T-cell (primary cell): ENCODE results near the gene NKRF. TPM values are rescaled to one million over a fixed set of nuclear protein-coding genes. Genes with fewer than 3 reads are reported as not detected.

Experiments used
- ATAC-seq, 4 experiments: fragments of 200-7000 bp in 3 of 4; fragments of 150-1000 bp in 1 of 4; cut with Tn5 transposase; replicated peaks in 1 of 4; 1 replicate in 3 of 4; 2 replicates in 1 of 4; pipeline ENCODE4 v1.10.0; 2021; ENCODE audit warnings: moderate library complexity in 3 of 4, mild to moderate bottlenecking in 2 of 4, moderate number of reproducible peaks in 1 of 4
- CTCF ChIA-PET, 2 donors: fragments of 300-600 bp; sonication (Branson Sonifier 250); formaldehyde crosslinking; loops; one replicate each; lab custom pipeline; 2022; ENCODE audit warnings: antibody characterized with exemption in 2 of 2; lab: Charles Lee
- POLR2A ChIA-PET, 2 donors: fragments of 300-600 bp; sonication (Branson Sonifier 250); formaldehyde crosslinking; loops; one replicate each; lab custom pipeline; 2022; ENCODE audit warnings: antibody characterized with exemption in 2 of 2; lab: Charles Lee
- DNase-seq, 35 experiments: peaks; one replicate each; pipeline versions ENCODE4 v3.0.0 to v3.0.0-alpha.2; 2013 to 2023
- H3K27ac ChIP-seq: one replicate; pipeline ENCODE4 v1.5.1; 2013; ENCODE audit warnings: low read length
- H3K27me3 ChIP-seq, 2 experiments: replicated peaks in 1 of 2; 1 replicate in 1 of 2; 2 replicates in 1 of 2; pipeline versions ENCODE4 v1.6.1 to v1.7.0; 2013; ENCODE audit warnings: low read length in 1 of 2, mixed read lengths in 1 of 2; ENCODE audit not compliant: control insufficient read depth in 2 of 2, insufficient read depth in 2 of 2; ENCODE audit errors: extremely low read depth in 1 of 2
- H3K36me3 ChIP-seq, 2 donors: 1 replicate in 1 of 2; 2 replicates in 1 of 2; pipeline versions ENCODE4 v1.6.1 to v1.7.0; 2013; ENCODE audit warnings: low read length in 1 of 2; ENCODE audit not compliant: control insufficient read depth in 2 of 2, insufficient read depth in 1 of 2; ENCODE audit errors: extremely low read depth in 1 of 2
- H3K4me1 ChIP-seq, 2 experiments: 1 replicate in 1 of 2; 2 replicates in 1 of 2; pipeline versions ENCODE4 v1.6.1 to v1.7.0; 2013; ENCODE audit warnings: low read length in 2 of 2, mixed read lengths in 1 of 2; ENCODE audit not compliant: insufficient read depth in 2 of 2, control insufficient read depth in 1 of 2; ENCODE audit errors: extremely low read depth in 1 of 2
- H3K4me3 ChIP-seq, 2 donors: 1 replicate in 1 of 2; 2 replicates in 1 of 2; pipeline versions ENCODE4 v1.5.1 to v1.7.0; 2013; ENCODE audit warnings: mild to moderate bottlenecking in 2 of 2, low read length in 1 of 2, moderate library complexity in 1 of 2; ENCODE audit not compliant: control insufficient read depth in 1 of 2; ENCODE audit errors: extremely low read depth in 1 of 2
- H3K9me3 ChIP-seq: 2 replicates; pipeline ENCODE4 v1.7.0; 2013
- H3K27ac Mint-ChIP-seq, 2 donors: one replicate each; pipeline ENCODE4 v1.8.0; 2020 to 2021; ENCODE audit warnings: mild to moderate bottlenecking in 2 of 2, mixed read lengths in 2 of 2
- H3K27me3 Mint-ChIP-seq, 2 donors: one replicate each; pipeline ENCODE4 v1.8.0; 2021 to 2022; ENCODE audit warnings: mixed read lengths in 2 of 2
- H3K36me3 Mint-ChIP-seq: one replicate; pipeline ENCODE4 v1.8.0; 2021; ENCODE audit warnings: mixed read lengths
- H3K4me1 Mint-ChIP-seq, 3 donors: one replicate each; pipeline ENCODE4 v1.8.0; 2020 to 2022; ENCODE audit warnings: mixed read lengths in 3 of 3, mild to moderate bottlenecking in 1 of 3
- H3K4me3 Mint-ChIP-seq, 3 donors: one replicate each; pipeline ENCODE4 v1.8.0; 2020 to 2022; ENCODE audit warnings: mild to moderate bottlenecking in 3 of 3, mixed read lengths in 3 of 3, moderate library complexity in 3 of 3
- H3K9me3 Mint-ChIP-seq, 3 donors: one replicate each; pipeline ENCODE4 v1.8.0; 2020 to 2022; ENCODE audit warnings: mixed read lengths in 3 of 3
- WGBS: methylation state at CpG from one replicate; pipeline ENCODE4 v1.1.5; 2013; ENCODE audit warnings: missing lambda C conversion rate; ENCODE audit not compliant: insufficient coverage; 5-methylcytosine and 5-hydroxymethylcytosine counted together
- total RNA-seq, 35 experiments: library from RNA in 6 of 35; stranded (reverse) in 6 of 35; fragments of 120-200 nt in 1 of 35; gene quantifications; one replicate each; pipeline versions ENCODE4 v1.2.1 to v1.2.4 and lab custom pipeline; 2013 to 2026

Gene NKRF
- total RNA-seq, 5 donors from 2014 or later (not counting 1 experiment from before 2014, with no cell fraction given), result 13.0 to 14.2 (median 13.7) TPM

DNA sequence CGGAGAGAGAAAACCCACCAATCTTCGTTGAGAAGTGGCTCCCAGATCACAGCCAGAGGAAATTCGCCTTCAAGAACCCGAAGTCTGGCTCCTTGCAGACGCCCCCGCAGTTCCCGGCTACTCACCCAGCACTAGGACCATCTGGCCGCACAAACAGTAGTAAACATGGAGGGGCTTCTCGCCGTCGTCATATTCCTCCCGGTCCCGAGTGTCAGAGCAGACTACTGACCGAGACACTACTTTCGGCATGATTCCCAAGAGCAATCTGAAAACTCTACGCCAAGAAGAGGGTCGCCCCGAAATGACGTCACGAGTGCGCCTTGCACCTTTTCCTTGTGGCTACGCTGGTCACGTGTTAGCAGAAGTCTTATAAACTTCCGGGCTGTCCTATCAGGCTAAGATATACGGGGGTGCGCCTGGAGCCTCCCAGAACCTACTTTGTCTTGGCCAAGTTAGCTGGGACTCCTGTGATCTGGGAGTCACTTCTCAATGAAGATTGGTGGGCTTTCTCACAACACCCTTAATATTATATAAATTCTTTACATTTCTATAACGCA lies 41.0 kb downstream of the NKRF start, which contains the start of gene STEEP1:
TSS of gene STEEP1 (minus strand) at position 303 of the 557 bp plus-strand sequence. CDS start at position 249, 54 bp downstream.
- WGBS, result 0% methylated on average over 10 of the region's 27 CpGs
- ChIA-PET CTCF (no interaction called here), POLR2A (no interaction called here)
- Histone ChIP-seq H3K9me3 (no peaks in the 10 kb centered on the region), H3K36me3 (peaks cover 0 to 3% of the 10 kb centered on the region in 2 donors), H3K4me3 (peak within 1 kb of the TSS; percentile 70 to 75), H3K4me1 (peaks cover 2% of the 10 kb centered on the region in 2 experiments), H3K27ac (peak within 1 kb of the TSS; percentile 62), H3K27me3 (no peaks in the 10 kb centered on the region)
- ATAC-seq (peak; percentile 87 to 97 (median 94)), DNase-seq (peak; percentile 62 to 93 (median 85))
- Mint-ChIP-seq H3K9me3 (no peaks in the 10 kb centered on the region), H3K4me3 (peak within 1 kb of the TSS; percentile 82 to 94 (median 91)), H3K4me1 (peaks cover 13 to 25% (median 13%) of the 10 kb centered on the region in 3 donors), H3K36me3 (peaks cover 4% of the 10 kb centered on the region), H3K27me3 (no peaks in the 10 kb centered on the region), H3K27ac (peak within 1 kb of the TSS; percentile 83 to 91)

DNA sequence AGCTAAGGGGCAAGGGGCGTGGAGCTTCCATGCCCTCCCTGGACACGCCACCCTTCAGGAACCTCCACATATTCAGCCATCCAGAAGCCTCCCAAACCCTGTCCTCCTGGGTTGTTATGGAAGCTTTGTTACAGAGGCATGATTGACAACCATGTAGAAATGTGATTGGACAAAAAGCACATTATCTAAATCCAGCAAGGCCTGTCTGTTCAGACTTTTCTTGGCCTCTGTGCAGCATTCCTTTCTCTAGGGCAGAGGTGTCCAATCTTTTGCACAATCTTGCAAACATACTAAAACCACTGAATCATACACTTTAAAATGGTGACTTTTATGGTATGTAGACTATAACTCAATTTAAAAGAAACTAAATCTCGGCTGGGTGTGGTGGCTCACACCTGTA lies 53.7 kb downstream of the NKRF start:
- no peak for ATAC-seq
- no peaks in the 10 kb centered on the region for H3K27me3 ChIP-seq
- H3K27me3 Mint-ChIP-seq, result peaks cover 0 to 11% of the 10 kb centered on the region in 2 donors
- POLR2A ChIA-PET, result no interaction called here
- H3K27ac Mint-ChIP-seq, result no peak overlapping the region
- no peak overlapping the region for H3K4me3 ChIP-seq
- peaks cover 10% of the 10 kb centered on the region for H3K36me3 Mint-ChIP-seq
- WGBS, result no CpG with 5 or more reads among the region's 3 CpGs
- H3K4me3 Mint-ChIP-seq, result no peak overlapping the region
- no peaks in the 10 kb centered on the region for H3K9me3 Mint-ChIP-seq
- no peak overlapping the region for H3K27ac ChIP-seq
- no peaks in the 10 kb centered on the region for H3K4me1 ChIP-seq
- H3K9me3 ChIP-seq, result no peaks in the 10 kb centered on the region
- CTCF ChIA-PET, result interaction anchor here in 1 of 2 donors (0.5 kb wide), 1 partner anchor 23 kb away, joined by 5 read pairs; no protein-coding TSS in a partner anchor
- DNase-seq, result no peak
- peaks cover 13 to 17% (median 15%) of the 10 kb centered on the region in 3 donors for H3K4me1 Mint-ChIP-seq
- peaks cover 0 to 3% of the 10 kb centered on the region in 2 donors for H3K36me3 ChIP-seq

DNA sequence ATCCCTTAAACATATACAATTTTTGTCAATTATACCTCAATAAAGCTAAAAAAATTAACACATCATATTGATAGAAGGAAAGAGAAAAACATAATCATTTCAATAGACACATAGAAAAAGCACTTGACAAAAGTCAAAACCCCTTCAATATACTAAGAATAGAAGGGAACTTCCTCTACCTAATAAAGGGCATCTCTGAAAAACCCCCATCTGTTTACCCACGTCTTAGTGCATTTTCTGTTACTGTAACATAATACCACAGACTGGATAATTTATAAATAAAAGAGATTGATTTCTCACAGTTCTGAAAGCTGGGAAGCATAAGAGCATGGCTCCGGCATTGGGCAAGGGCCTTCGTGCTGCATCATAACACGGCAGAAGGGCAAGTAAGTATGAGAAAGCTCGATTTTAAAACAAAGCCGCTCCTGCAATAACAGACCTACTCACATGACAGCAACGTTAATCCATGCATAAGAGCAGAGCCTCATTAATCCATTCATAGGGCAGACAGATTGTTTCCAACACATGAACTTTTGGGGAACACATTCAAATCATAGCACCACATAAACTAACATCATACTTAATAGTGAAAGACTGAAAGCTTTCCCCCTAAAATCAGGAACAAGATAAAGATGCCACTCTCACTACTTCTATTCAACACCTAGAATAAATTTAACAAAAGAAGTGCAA lies 56.8 kb downstream of the NKRF start:
- H3K4me1 Mint-ChIP-seq, result peaks cover 13 to 15% (median 14%) of the 10 kb centered on the region in 3 donors
- CTCF ChIA-PET, result interaction anchor here (0.5 to 0.6 kb wide), 3 partner anchors 13 to 180 kb away, joined by 3 to 4 read pairs (median 3); no protein-coding TSS in a partner anchor

DNA sequence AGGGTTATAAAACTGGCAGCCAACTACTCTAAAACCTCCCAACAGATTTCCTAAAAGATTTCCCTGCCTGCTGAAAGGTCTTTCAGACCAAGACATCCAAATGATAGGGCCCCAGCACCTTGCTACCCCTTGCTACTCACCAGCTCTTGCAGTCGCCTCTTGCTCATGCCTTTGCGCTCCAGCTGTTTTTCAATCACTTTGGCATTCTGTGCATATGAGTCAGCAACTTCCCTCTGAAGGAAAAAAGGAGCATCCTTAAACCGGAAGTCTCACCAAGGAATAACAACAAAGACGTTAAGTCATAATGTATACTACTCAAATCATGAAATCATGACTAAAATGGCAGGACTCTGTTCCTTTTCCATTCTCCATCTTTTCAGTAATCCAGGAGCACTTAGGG lies 65.0 kb downstream of the NKRF start:
- no CpG with 5 or more reads among the region's 4 CpGs for WGBS
- H3K4me3 ChIP-seq, result no peak overlapping the region
- no peaks in the 10 kb centered on the region for H3K27me3 Mint-ChIP-seq
- no peak overlapping the region for H3K4me3 Mint-ChIP-seq
- DNase-seq, result no peak
- no peaks in the 10 kb centered on the region for H3K9me3 ChIP-seq
- ATAC-seq, result no peak
- no peak overlapping the region for H3K27ac Mint-ChIP-seq
- no peaks in the 10 kb centered on the region for H3K4me1 ChIP-seq
- CTCF ChIA-PET, result no interaction called here
- peaks cover 0 to 15% of the 10 kb centered on the region in 2 donors for H3K36me3 ChIP-seq
- H3K9me3 Mint-ChIP-seq, result no peaks in the 10 kb centered on the region
- no peak overlapping the region for H3K27ac ChIP-seq
- POLR2A ChIA-PET, result interaction anchor here in 1 of 2 donors (0.8 kb wide), 1 partner anchor 16 kb away, joined by 4 read pairs; no protein-coding TSS in a partner anchor
- H3K27me3 ChIP-seq, result no peaks in the 10 kb centered on the region
- peaks cover 16% of the 10 kb centered on the region for H3K36me3 Mint-ChIP-seq
- no peaks in the 10 kb centered on the region for H3K4me1 Mint-ChIP-seq

More for the DNA sequence above, 56.8 kb downstream of the NKRF start:
- no peaks in the 10 kb centered on the region for H3K9me3 Mint-ChIP-seq
- Histone ChIP-seq H3K36me3 (no peaks in the 10 kb centered on the region), H3K27ac (no peak overlapping the region), H3K27me3 (no peaks in the 10 kb centered on the region), H3K4me3 (no peak overlapping the region), H3K4me1 (no peaks in the 10 kb centered on the region), H3K9me3 (no peaks in the 10 kb centered on the region)
- WGBS, result no CpG with 5 or more reads among the region's 7 CpGs
- ATAC-seq (no peak), DNase-seq (no peak)
- peaks cover 0 to 10% of the 10 kb centered on the region in 2 donors for H3K27me3 Mint-ChIP-seq
- no peak overlapping the region for H3K27ac Mint-ChIP-seq
- POLR2A ChIA-PET, result interaction anchor here in 1 of 2 donors (0.5 kb wide), 1 partner anchor 76 kb away, joined by 7 read pairs; no protein-coding TSS in a partner anchor
- H3K4me3 Mint-ChIP-seq, result no peak overlapping the region
- H3K36me3 Mint-ChIP-seq, result no peaks in the 10 kb centered on the region

DNA sequence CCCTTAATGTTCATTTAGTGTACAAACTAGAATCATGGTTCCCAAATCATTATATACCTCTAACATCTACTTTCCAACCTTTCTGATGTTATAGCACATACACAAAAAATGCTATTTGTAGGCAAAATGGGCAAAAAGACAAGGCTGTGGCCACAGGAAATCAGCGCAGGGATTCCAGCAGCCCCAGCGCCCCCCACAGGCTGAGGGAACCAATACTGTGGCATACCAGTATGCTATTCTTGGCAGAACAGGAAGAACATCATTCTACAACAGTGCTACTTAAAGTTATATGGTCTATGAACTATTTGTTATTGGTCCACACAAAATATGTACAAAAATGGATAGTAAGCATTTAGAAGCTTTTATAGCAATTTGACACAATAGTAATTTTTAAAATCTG lies 66.4 kb downstream of the NKRF start:
- H3K27ac ChIP-seq, result no peak overlapping the region
- CTCF ChIA-PET, result interaction anchor here in 1 of 2 donors (0.8 kb wide), 1 partner anchor 191 kb away, joined by 4 read pairs; no protein-coding TSS in a partner anchor
- H3K27me3 ChIP-seq, result no peaks in the 10 kb centered on the region
- no CpG with 5 or more reads among the region's 2 CpGs for WGBS
- H3K4me1 Mint-ChIP-seq, result no peaks in the 10 kb centered on the region
- H3K4me1 ChIP-seq, result no peaks in the 10 kb centered on the region
- no peak overlapping the region for H3K4me3 ChIP-seq
- no peaks in the 10 kb centered on the region for H3K27me3 Mint-ChIP-seq
- H3K9me3 Mint-ChIP-seq, result no peaks in the 10 kb centered on the region
- no peak overlapping the region for H3K4me3 Mint-ChIP-seq
- ATAC-seq (no peak), DNase-seq (peak in 5 of 35 experiments; percentile 1 to 19 (median 2))
- H3K27ac Mint-ChIP-seq, result no peak overlapping the region
- POLR2A ChIA-PET, result no interaction called here
- H3K36me3 Mint-ChIP-seq, result peaks cover 16% of the 10 kb centered on the region
- no peaks in the 10 kb centered on the region for H3K9me3 ChIP-seq
- H3K36me3 ChIP-seq, result peaks cover 0 to 15% of the 10 kb centered on the region in 2 donors
